SK-MEL-5 (cell line): ENCODE results near the gene MUSTN1. TPM values are rescaled to one million over a fixed set of nuclear protein-coding genes. Genes with fewer than 3 reads are reported as not detected.

Source experiments
- DNase-seq: peaks from one replicate; pipeline ENCODE4 v3.0.0-alpha.2; 2016; ENCODE audit warnings: low read depth, low spot score
- in situ Hi-C: cut with HindIII; loops from 2 replicates; pipeline ENCODE4 v1.10.0; 2016; ENCODE audit warnings: low sequenced_read_pairs, high pct_unique_total_duplicates, low pct_unique_long_range_greater_than_20kb
- small RNA-seq, 2 experiments: library from RNA; depleted of rRNA; stranded (forward); fragments of <200 nt; gene quantifications; one replicate each; pipeline ENCODE3, GENCODE V24; 2014
- total RNA-seq: library from RNA; depleted of rRNA; stranded (reverse); fragments of >200 nt; shearing (Covaris generic); gene quantifications from 2 replicates; pipeline ENCODE4 v1.2.3, GENCODE V29; 2014; rRNA removed

The MUSTN1 gene
- total RNA-seq, 1 experiment from 2014 or later = not detected

DNA sequence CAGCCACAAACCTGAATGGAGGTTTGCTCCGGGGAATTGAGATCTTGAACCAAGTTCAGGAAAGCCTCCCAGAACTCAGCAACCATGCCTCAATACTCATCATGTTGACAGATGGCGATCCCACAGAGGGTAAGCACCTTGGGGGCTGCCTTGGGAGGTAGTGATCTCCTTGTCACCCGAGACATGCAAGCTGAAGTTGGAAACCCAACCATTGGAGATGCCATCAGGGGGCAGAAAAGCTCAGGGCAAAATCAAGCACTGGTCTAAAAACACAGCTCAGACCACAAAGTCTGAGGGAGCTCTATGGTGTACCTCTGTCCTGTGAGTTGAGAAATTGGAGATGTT is 51.6 kb downstream of the MUSTN1 start:
- DNase-seq = no peak
- in situ Hi-C loops = no loop called here

Small RNAs within 50 kb of the gene (small RNA-seq; reads per million reads assigned to genes)
- gene MIR8064 (0 reads per million in 2 experiments), gene MUSTN1 (0 reads per million in 2 experiments)

Other genes starting within 250 kb of the MUSTN1 start
- gene PBRM1, start 149.1 kb downstream of the MUSTN1 start, total RNA-seq = 41.7 and 43.6 TPM in 2 replicates
- gene GNL3, start 149.0 kb downstream of the MUSTN1 start, total RNA-seq = 199 TPM in 2 replicates
- gene GLT8D1, start 129.2 kb downstream of the MUSTN1 start, total RNA-seq = 81.1 and 82.0 TPM in 2 replicates
- gene SPCS1, start 128.9 kb downstream of the MUSTN1 start, total RNA-seq = 443 and 451 TPM in 2 replicates
- 28.7 and 32.7 TPM in 2 replicates for gene NEK4, start 64.1 kb downstream of the MUSTN1 start, total RNA-seq
- gene ITIH1, start 57.4 kb downstream of the MUSTN1 start, total RNA-seq = not detected in 2 replicates
- gene ITIH3, start 40.2 kb downstream of the MUSTN1 start, total RNA-seq = 0.26 TPM in 1 of 2 replicates, not detected in the other
- 0.21 TPM in 1 of 2 replicates, not detected in the other for gene ITIH4, start 4.3 kb downstream of the MUSTN1 start, total RNA-seq
- gene STIMATE, start 62.5 kb upstream of the MUSTN1 start, total RNA-seq = 17.2 and 18.0 TPM in 2 replicates
- gene SFMBT1, start 211.1 kb upstream of the MUSTN1 start, total RNA-seq = 16.4 and 19.4 TPM in 2 replicates